ENCODE data around the gene IFT43. TPM values are rescaled to one million over a fixed set of nuclear protein-coding genes. Genes with fewer than 3 reads are reported as not detected.
A peak's percentile ranks its signal among the peaks of the same experiment; 100 is the strongest.

The IFT43 gene
- total and polyA plus RNA-seq, 2 donors from 2014 or later, result 41.6 to 86.3 TPM

DNA sequence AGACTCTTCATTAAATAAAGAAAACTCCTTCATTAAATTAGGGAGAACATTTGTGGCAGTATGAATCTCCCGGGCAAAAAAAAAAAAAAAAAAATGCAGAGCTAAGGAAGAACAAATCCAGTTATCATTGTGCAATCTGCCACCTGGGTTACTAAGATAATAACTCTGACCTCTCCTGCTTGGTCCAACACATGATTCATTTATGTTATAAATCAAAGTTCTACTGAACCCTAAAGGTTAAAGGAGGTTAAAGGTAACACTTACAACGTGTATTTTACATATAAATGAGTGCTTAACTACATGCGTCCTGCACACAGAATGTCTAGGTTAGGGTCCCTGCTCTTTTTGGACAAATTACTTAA lies 8.0 kb upstream of the IFT43 start:
- no peak for FAIRE-seq
- intact Hi-C loops (cut with DNase I), result no loop called here

DNA sequence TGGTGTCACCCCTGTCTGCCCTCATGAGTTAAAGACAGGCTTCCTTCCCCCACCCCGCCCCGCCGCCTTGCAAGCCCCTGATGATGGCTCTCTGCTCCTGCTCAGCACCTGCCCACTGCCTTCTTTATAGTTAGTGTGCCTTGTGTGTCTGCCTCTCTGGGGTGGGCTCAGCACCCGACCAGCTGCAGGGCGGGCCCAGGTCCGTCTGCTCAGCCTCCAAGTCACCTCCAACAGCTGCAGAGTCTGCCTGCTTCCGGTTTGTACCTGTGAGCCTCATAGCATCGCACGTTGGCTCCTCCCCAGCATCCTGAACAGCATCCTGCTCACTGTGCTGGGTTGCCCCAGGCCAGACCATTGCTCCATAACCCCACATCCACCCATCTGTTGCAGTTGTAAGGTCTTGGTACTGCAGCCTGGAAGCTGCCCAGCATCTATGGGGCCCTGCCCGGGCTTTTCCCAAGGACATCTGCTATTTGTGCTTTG lies 7.3 kb upstream of the IFT43 start:
- DNase-seq, result peak in 1 of 5 donors; percentile 80
- no peak overlapping the region for H3K4me3 ChIP-seq (ENCODE audit: low read length in 3 of 3)
- H3K36me3 ChIP-seq (ENCODE audit: control insufficient read depth in 2 of 3, insufficient read depth in 3 of 3, low read length in 3 of 3), result no peaks in the 10 kb centered on the region
- H3K4me1 ChIP-seq (ENCODE audit: control insufficient read depth in 2 of 3, insufficient read depth in 2 of 3, low read depth in 1 of 3, low read length in 3 of 3), result peaks cover 0 to 9% (median 5%) of the 10 kb centered on the region in 3 donors
- H3K9ac ChIP-seq (ENCODE audit: low read length in 3 of 3), result no peak overlapping the region
- H3K9me3 ChIP-seq (ENCODE audit: control insufficient read depth in 2 of 3, insufficient read depth in 1 of 3, low read length in 3 of 3), result no peaks in the 10 kb centered on the region
- no peak for FAIRE-seq
- intact Hi-C loops (cut with DNase I), result no loop called here
- TF ChIP-seq, protein P1, sequence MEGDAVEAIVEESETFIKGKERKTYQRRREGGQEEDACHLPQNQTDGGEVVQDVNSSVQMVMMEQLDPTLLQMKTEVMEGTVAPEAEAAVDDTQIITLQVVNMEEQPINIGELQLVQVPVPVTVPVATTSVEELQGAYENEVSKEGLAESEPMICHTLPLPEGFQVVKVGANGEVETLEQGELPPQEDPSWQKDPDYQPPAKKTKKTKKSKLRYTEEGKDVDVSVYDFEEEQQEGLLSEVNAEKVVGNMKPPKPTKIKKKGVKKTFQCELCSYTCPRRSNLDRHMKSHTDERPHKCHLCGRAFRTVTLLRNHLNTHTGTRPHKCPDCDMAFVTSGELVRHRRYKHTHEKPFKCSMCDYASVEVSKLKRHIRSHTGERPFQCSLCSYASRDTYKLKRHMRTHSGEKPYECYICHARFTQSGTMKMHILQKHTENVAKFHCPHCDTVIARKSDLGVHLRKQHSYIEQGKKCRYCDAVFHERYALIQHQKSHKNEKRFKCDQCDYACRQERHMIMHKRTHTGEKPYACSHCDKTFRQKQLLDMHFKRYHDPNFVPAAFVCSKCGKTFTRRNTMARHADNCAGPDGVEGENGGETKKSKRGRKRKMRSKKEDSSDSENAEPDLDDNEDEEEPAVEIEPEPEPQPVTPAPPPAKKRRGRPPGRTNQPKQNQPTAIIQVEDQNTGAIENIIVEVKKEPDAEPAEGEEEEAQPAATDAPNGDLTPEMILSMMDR (IDR thresholded peaks at IDR 0.05; ENCODE audit: borderline replicate concordance, extremely low read depth, insufficient read depth), result no peak
- H3K27ac ChIP-seq (ENCODE audit: low read depth in 2 of 2, low read length in 2 of 2), result no peak overlapping the region
- H3K27me3 ChIP-seq (ENCODE audit: control insufficient read depth, insufficient read depth, low read length), result no peaks in the 10 kb centered on the region

More for the DNA sequence above, 8.0 kb upstream of the IFT43 start:
- peaks cover 0 to 9% (median 5%) of the 10 kb centered on the region in 3 donors for H3K4me1 ChIP-seq (ENCODE audit: control insufficient read depth in 2 of 3, insufficient read depth in 2 of 3, low read depth in 1 of 3, low read length in 3 of 3)
- no peaks in the 10 kb centered on the region for H3K27me3 ChIP-seq (ENCODE audit: control insufficient read depth, insufficient read depth, low read length)
- H3K4me3 ChIP-seq (ENCODE audit: low read length in 3 of 3), result no peak overlapping the region
- TF ChIP-seq, protein P1 (IDR thresholded peaks at IDR 0.05; ENCODE audit: borderline replicate concordance, extremely low read depth, insufficient read depth), result no peak
- H3K9me3 ChIP-seq (ENCODE audit: control insufficient read depth in 2 of 3, insufficient read depth in 1 of 3, low read length in 3 of 3), result no peaks in the 10 kb centered on the region
- H3K36me3 ChIP-seq (ENCODE audit: control insufficient read depth in 2 of 3, insufficient read depth in 3 of 3, low read length in 3 of 3), result no peaks in the 10 kb centered on the region
- H3K27ac ChIP-seq (ENCODE audit: low read depth in 2 of 2, low read length in 2 of 2), result no peak overlapping the region
- DNase-seq, result no peak
- H3K9ac ChIP-seq (ENCODE audit: low read length in 3 of 3), result no peak overlapping the region

DNA sequence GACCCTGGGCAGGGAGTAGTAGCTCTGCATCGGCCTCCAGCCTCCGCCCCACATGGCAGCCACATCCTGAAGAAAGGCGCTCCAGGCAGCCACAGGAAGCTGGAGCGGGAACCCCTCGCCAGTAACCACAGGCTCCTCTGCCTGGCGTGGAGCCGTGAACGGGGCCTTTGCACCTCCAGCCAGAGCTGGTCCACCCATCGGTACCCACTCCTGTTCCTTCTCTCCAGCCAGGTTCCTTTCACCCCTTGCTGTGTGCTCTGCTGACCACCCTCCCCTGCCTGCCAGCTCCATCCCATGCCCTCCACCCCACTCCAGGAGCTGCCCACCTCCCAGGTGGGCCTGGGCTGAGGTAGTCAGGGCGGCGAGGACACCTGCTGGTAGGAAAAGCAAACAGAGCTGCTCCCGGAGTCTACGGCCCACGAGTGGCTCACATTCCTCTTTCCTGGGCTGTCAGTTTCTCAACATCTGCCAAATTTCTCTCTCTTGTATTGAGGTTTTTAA lies 6.4 kb upstream of the IFT43 start:
- Histone ChIP-seq H3K27ac (ENCODE audit: low read depth in 2 of 2, low read length in 2 of 2) (no peak overlapping the region), H3K4me3 (ENCODE audit: low read length in 3 of 3) (peak overlapping the region in 1 of 3 donors; percentile 75), H3K4me1 (ENCODE audit: control insufficient read depth in 2 of 3, insufficient read depth in 2 of 3, low read depth in 1 of 3, low read length in 3 of 3) (peaks cover 0 to 9% (median 5%) of the 10 kb centered on the region in 3 donors), H3K9ac (ENCODE audit: low read length in 3 of 3) (no peak overlapping the region), H3K27me3 (ENCODE audit: control insufficient read depth, insufficient read depth, low read length) (no peaks in the 10 kb centered on the region), H3K9me3 (ENCODE audit: control insufficient read depth in 2 of 3, insufficient read depth in 1 of 3, low read length in 3 of 3) (no peaks in the 10 kb centered on the region), H3K36me3 (ENCODE audit: control insufficient read depth in 2 of 3, insufficient read depth in 3 of 3, low read length in 3 of 3) (no peaks in the 10 kb centered on the region)
- FAIRE-seq (no peak), DNase-seq (peak; percentile 50 to 69 (median 64))
- TF ChIP-seq, protein P1 (IDR thresholded peaks at IDR 0.05; ENCODE audit: borderline replicate concordance, extremely low read depth, insufficient read depth), result peak; percentile 49
- intact Hi-C loops (cut with DNase I), result no loop called here

All from kidney (tissue), 14 donors.